MG63 (cell line): ENCODE results near the gene CHST11. TPM values are rescaled to one million over a fixed set of nuclear protein-coding genes. Genes with fewer than 3 reads are reported as not detected.

Experiments used
- DNase-seq: peaks from one replicate; pipeline ENCODE4 v3.0.0-alpha.2; 2020
- H3K27me3 ChIP-seq: fragments of 250-450 bp; sonication (Bioruptor Pico); 2 replicates; pipeline ENCODE4 v1.5.1; 2020; ENCODE audit warnings: mild to moderate bottlenecking, moderate library complexity
- H3K36me3 ChIP-seq: fragments of 250-450 bp; sonication (Bioruptor Pico); 2 replicates; pipeline ENCODE4 v1.5.1; 2020; ENCODE audit warnings: mild to moderate bottlenecking, moderate library complexity
- H3K4me3 ChIP-seq: fragments of 250-450 bp; sonication (Bioruptor Pico); 2 replicates; pipeline ENCODE4 v1.5.1; 2020; ENCODE audit warnings: mild to moderate bottlenecking, moderate library complexity
- H3K9me3 ChIP-seq: fragments of 250-450 bp; sonication (Bioruptor Pico); 2 replicates; pipeline ENCODE4 v1.5.1; 2020; ENCODE audit warnings: mild to moderate bottlenecking, moderate library complexity
- total RNA-seq: library from RNA; depleted of rRNA; stranded (reverse); fragments of >200 nt; shearing (Covaris generic); gene quantifications from 2 replicates; pipeline ENCODE4 v1.2.3, GENCODE V29; 2014; ENCODE audit warnings: low replicate concordance

CHST11 gene
- total RNA-seq, 1 experiment from 2014 or later, result 0.13 TPM

GRCh38 chr12:104586351-104586919 lies 129.7 kb downstream of the CHST11 start:
- no peaks in the 10 kb centered on the region for H3K36me3 ChIP-seq
- no peaks in the 10 kb centered on the region for H3K9me3 ChIP-seq
- no peak overlapping the region for H3K4me3 ChIP-seq
- DNase-seq, result no peak
- H3K27me3 ChIP-seq, result no peaks in the 10 kb centered on the region

- no peak overlapping the region for H3K4me3 ChIP-seq
- peak; percentile 61 for DNase-seq
Measured at GRCh38 chr12:104588047-104588920, 131.5 kb downstream of the CHST11 start.

DNA sequence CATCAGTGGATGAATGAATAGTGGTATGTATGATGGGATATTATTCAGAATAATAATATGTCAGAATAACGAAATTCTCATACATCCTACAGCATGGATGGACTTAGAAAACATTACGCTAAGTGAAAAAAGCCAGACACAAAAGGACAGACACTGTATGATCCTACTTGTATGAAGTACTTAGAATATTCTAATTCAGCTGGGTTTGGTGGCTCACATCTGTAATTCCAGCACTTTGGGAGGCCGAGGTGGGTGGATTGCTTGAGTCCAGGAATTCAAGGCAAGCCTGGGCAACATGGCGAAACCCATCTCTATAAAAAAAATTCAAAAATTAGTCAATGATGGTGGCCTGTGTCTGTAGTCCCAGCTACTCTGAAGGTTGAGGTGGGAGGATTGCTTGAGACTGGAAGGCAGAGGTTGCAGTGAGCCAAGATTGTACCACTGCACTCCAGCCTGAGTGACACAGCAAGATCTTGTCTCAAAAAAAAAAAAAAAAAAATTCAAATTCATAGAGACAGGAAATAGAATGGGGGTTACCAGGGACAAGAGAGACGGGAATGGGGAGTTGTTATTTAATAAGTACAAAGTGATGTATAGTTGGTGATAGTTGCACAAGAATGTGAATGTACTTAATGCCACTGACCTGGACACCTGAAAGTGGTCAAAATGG lies 132.3 kb downstream of the CHST11 start:
- Histone ChIP-seq H3K36me3 (no peaks in the 10 kb centered on the region), H3K27me3 (no peaks in the 10 kb centered on the region), H3K9me3 (no peaks in the 10 kb centered on the region), H3K4me3 (no peak overlapping the region)
- no peak for DNase-seq

More at GRCh38 chr12:104588047-104588920, 131.5 kb downstream of the CHST11 start:
- H3K9me3 ChIP-seq, result no peaks in the 10 kb centered on the region
- H3K36me3 ChIP-seq, result no peaks in the 10 kb centered on the region
- H3K27me3 ChIP-seq, result no peaks in the 10 kb centered on the region

GRCh38 chr12:104590022-104590421 lies 133.3 kb downstream of the CHST11 start:
- no peaks in the 10 kb centered on the region for H3K9me3 ChIP-seq
- DNase-seq, result no peak
- H3K27me3 ChIP-seq, result no peaks in the 10 kb centered on the region
- no peaks in the 10 kb centered on the region for H3K36me3 ChIP-seq
- H3K4me3 ChIP-seq, result no peak overlapping the region

- no peaks in the 10 kb centered on the region for H3K27me3 ChIP-seq
- DNase-seq, result no peak
- H3K36me3 ChIP-seq, result no peaks in the 10 kb centered on the region
- no peak overlapping the region for H3K4me3 ChIP-seq
- no peaks in the 10 kb centered on the region for H3K9me3 ChIP-seq
Measured at GRCh38 chr12:104591257-104591885, 134.6 kb downstream of the CHST11 start.

DNA sequence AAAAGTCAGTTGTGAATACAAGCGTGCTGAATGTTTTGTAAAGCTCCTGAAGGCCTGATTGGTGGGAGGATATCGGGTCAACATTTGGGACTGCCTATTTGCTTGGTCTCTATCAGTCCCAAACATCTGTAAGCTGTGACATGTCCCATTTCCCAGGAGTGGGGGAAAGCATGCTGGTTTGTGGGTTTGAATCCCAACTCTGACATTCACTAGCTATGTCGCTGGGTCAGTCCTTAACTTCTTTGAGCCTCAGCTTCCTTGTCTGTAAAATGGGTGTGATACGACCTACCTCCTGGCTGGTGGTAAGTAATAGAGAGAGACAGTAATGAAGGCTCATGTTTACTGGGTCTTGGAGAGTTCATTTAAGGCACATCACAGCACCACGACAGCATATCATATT lies 136.7 kb downstream of the CHST11 start:
- DNase-seq, result no peak
- Histone ChIP-seq H3K36me3 (no peaks in the 10 kb centered on the region), H3K4me3 (no peak overlapping the region), H3K9me3 (no peaks in the 10 kb centered on the region), H3K27me3 (no peaks in the 10 kb centered on the region)

DNA sequence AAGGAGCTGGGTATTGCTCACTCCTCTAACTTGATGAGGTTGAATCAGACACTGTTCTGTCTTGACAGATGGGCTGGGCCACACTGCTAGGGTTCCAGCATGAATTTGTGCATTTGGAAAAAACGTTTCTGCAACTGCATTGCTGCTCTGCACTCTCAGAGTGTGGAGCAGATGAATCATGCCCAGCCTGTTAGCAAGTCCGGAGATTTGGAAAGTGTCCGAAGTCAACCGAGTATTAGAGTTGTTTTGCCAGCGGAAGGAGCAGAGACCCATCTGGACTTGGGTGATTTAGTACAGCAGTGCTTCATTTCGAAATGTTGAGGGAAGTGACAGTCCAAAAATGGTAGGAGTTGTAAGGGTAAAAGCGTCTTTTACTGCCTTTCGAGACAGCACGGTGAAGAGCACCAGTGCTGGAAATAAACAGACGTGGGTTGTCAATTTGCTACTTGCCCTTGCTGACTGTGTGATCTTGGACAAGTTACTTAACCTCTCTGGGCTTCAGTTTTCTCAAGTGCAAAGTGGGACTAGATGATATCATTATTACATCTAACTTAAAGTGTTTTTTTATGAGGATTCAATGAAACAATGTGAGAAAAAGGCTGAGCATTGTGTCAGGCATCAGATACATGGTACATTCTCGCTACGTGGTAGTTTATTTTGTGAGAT lies 139.5 kb downstream of the CHST11 start:
- no peaks in the 10 kb centered on the region for H3K9me3 ChIP-seq
- DNase-seq, result peak; percentile 65
- no peak overlapping the region for H3K4me3 ChIP-seq
- no peaks in the 10 kb centered on the region for H3K36me3 ChIP-seq
- H3K27me3 ChIP-seq, result no peaks in the 10 kb centered on the region

- no peak for DNase-seq
- no peaks in the 10 kb centered on the region for H3K36me3 ChIP-seq
- H3K27me3 ChIP-seq, result no peaks in the 10 kb centered on the region
- H3K9me3 ChIP-seq, result no peaks in the 10 kb centered on the region
- no peak overlapping the region for H3K4me3 ChIP-seq
Measured at GRCh38 chr12:104596898-104597843, 140.4 kb downstream of the CHST11 start.

GRCh38 chr12:104598342-104599271 lies 141.9 kb downstream of the CHST11 start:
- H3K27me3 ChIP-seq, result no peaks in the 10 kb centered on the region
- DNase-seq, result no peak
- H3K9me3 ChIP-seq, result no peaks in the 10 kb centered on the region
- H3K4me3 ChIP-seq, result no peak overlapping the region
- no peaks in the 10 kb centered on the region for H3K36me3 ChIP-seq

GRCh38 chr12:104599272-104600035 lies 142.7 kb downstream of the CHST11 start:
- DNase-seq, result no peak
- no peaks in the 10 kb centered on the region for H3K27me3 ChIP-seq
- no peaks in the 10 kb centered on the region for H3K9me3 ChIP-seq
- no peaks in the 10 kb centered on the region for H3K36me3 ChIP-seq
- no peak overlapping the region for H3K4me3 ChIP-seq

DNA sequence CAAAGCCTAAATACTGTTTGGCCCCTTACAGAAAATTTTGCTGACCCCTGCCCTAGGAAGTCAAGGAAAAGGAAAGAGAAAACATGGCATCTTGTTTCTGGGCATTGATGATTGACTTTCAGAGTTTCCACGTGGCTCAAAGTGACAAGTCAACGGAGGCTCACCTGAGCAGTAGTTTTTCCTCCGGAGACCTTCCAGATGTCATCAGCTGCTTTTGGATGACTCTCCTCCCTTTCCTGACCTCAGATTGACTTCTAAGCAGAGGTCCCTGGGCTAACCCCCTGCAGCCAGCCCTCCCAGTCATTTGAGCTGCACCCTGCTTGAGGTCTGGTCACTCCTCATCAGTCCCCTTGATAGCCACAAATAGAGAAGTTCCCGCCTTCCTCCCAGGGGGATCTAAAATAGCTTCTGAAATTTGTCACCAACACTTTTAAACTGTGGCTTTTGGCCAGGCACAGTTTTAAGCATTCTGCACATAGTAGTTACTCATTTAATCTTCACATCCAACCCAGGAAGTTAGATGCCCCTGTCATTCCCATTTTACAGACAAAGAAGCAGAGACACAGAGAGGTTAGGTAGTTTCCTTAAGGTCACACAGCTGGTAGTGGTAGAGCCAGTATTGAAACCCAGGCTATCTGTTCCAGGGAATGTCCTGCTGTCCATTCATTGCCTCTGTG lies 143.4 kb downstream of the CHST11 start:
- Histone ChIP-seq H3K27me3 (no peaks in the 10 kb centered on the region), H3K9me3 (no peaks in the 10 kb centered on the region), H3K36me3 (no peaks in the 10 kb centered on the region), H3K4me3 (no peak overlapping the region)
- DNase-seq, result no peak

DNA sequence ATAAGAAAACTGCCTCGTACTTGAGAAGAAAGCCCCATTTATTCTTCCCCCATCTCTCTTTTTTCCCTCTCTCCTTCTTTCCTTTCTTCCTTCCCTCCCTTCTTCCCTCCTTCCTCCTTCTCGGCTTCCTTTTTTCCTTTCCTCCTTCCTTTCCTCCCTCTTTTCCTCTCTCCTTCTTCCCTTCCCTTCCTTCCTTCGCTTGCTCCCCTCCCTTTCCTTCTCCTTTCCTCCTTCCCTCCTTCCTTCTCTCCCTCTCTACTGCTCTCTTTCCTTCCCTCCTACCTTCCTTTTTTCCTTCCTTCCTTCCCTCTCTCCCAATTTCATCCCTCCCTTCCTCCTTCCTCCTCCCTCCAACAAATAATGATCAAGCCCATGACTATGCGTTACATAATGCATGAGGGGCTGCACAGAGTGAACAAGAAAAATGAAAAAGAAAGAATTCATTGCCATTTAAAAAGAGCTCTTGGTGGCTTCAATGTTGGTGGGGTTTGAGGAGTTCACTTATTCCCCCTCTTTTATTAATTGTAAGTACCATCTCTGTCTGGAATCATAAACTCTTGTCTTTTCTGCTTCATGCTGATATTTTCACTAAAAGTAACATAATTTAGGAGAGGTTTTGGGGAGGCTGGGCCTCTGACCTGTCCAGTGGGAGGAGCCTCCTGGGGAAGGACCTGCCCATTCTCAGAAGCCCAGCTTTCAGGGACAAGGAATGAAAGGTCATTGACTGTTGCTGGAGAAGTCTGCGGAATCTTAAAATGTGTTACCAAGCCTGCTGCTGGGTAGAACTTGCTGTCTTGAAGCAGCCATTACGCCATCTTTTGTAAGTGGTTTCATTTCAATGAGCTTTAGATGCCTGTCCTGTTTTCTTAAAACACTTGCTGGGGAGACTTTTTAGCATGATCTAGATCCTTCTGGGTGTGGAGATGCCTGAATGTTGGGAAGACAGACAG lies 144.3 kb downstream of the CHST11 start:
- no peaks in the 10 kb centered on the region for H3K27me3 ChIP-seq
- DNase-seq, result no peak
- no peak overlapping the region for H3K4me3 ChIP-seq
- no peaks in the 10 kb centered on the region for H3K9me3 ChIP-seq
- no peaks in the 10 kb centered on the region for H3K36me3 ChIP-seq

GRCh38 chr12:104602406-104602805 lies 145.7 kb downstream of the CHST11 start:
- no peaks in the 10 kb centered on the region for H3K36me3 ChIP-seq
- H3K27me3 ChIP-seq, result no peaks in the 10 kb centered on the region
- H3K4me3 ChIP-seq, result no peak overlapping the region
- no peaks in the 10 kb centered on the region for H3K9me3 ChIP-seq
- DNase-seq, result no peak
